Gastrocnemius medialis (tissue), 4 donors: ENCODE data around the gene PPCDC. TPM values are rescaled to one million over a fixed set of nuclear protein-coding genes. Genes with fewer than 3 reads are reported as not detected.

Source experiments
- ATAC-seq, 2 donors: fragments of 150-250 bp; one replicate each; pipeline ENCODE4 v1.9.1; 2016
- DNase-seq, 2 donors: peaks; one replicate each; pipeline ENCODE4 v3.0.0-alpha.2; 2019
- H3K27ac ChIP-seq, 4 donors: fragments of 200-600 bp; sonication (generic); 1 replicate in 1 of 4; 2 replicates in 3 of 4; pipeline ENCODE4 v1.5.1; 2016 to 2018; ENCODE audit warnings: mild to moderate bottlenecking in 2 of 4, moderate library complexity in 1 of 4
- H3K27me3 ChIP-seq, 3 donors: fragments of 200-600 bp; sonication (generic) in 2 of 3; 1 replicate in 1 of 3; 2 replicates in 2 of 3; pipeline versions ENCODE4 v1.5.1 to v1.6.0; 2016 to 2019; ENCODE audit warnings: mild to moderate bottlenecking in 1 of 3, moderate library complexity in 1 of 3
- H3K36me3 ChIP-seq, 2 donors: fragments of 200-600 bp; sonication (generic) in 1 of 2; one replicate each; pipeline ENCODE4 v1.5.1; 2017 to 2018
- H3K4me1 ChIP-seq, 2 donors: fragments of 200-600 bp; sonication (generic) in 1 of 2; one replicate each; pipeline ENCODE4 v1.5.1; 2016 to 2017; ENCODE audit warnings: mild to moderate bottlenecking in 2 of 2
- H3K4me3 ChIP-seq, 4 donors: fragments of 200-600 bp; sonication (generic) in 3 of 4; 1 replicate in 1 of 4; 2 replicates in 3 of 4; pipeline ENCODE4 v1.5.1; 2016 to 2019; ENCODE audit warnings: mild to moderate bottlenecking in 2 of 4
- H3K9me3 ChIP-seq, 3 donors: fragments of 200-600 bp; sonication (generic) in 2 of 3; 1 replicate in 1 of 3; 2 replicates in 2 of 3; pipeline ENCODE4 v1.5.1; 2016 to 2019
- CTCF ChIP-seq, 5 experiments: fragments of 450-650 bp in 3 of 5; fragments of 200-600 bp in 2 of 5; sonication (generic) in 2 of 5; IDR thresholded peaks in 4 of 5; conservative IDR thresholded peaks in 1 of 5; 1 replicate in 4 of 5; 2 replicates in 1 of 5; pipeline ENCODE4 v1.5.1; 2016 to 2019; ENCODE audit warnings: antibody characterized with exemption in 5 of 5, mild to moderate bottlenecking in 3 of 5, moderate library complexity in 3 of 5
- POLR2A ChIP-seq, 2 donors: fragments of 450-650 bp; IDR thresholded peaks; one replicate each; pipeline ENCODE4 v1.6.1; 2017; ENCODE audit warnings: antibody characterized with exemption in 2 of 2, mild to moderate bottlenecking in 2 of 2, moderate library complexity in 2 of 2
- in situ Hi-C, 4 donors: fragments of 200-750 bp; cut with MboI; loops; one replicate each; pipeline versions ENCODE4 v1.15.0 to v1.8.0; 2017; ENCODE audit warnings: low sequenced_read_pairs in 4 of 4
- intact Hi-C: fragments of 100-400 bp; cut with DNase I; formaldehyde crosslinking; loops from one replicate; pipeline ENCODE4 v1.15.1; 2023; ENCODE audit warnings: low total_unique reads
- total RNA-seq, 4 donors: library from RNA; depleted of rRNA; stranded (reverse); fragments of >200 nt; gene quantifications; one replicate each; pipeline versions ENCODE4 v1.1.0 to v1.2.3, GENCODE V29; 2016

The PPCDC gene
- total RNA-seq, 4 donors from 2014 or later = 5.5 to 20.2 (median 11.9) TPM

GRCh38 chr15:75065851-75066509, 42.6 kb downstream of the PPCDC start:
- TF ChIP-seq CTCF (IDR thresholded peaks at IDR 0.05 in 4 of 5, conservative IDR thresholded peaks at IDR 0.05 in 1 of 5) (no peak), POLR2A (IDR thresholded peaks at IDR 0.05) (no peak)
- H3K9me3 ChIP-seq = no peaks in the 10 kb centered on the region
- intact Hi-C loops (no loop called here), in situ Hi-C loops (no loop called here)
- ATAC-seq (no peak), DNase-seq (no peak)
- H3K4me3 ChIP-seq = no peak overlapping the region
- no peaks in the 10 kb centered on the region for H3K27me3 ChIP-seq
- peak overlapping the region in 1 of 4 donors; percentile 43 for H3K27ac ChIP-seq
- H3K4me1 ChIP-seq = peaks cover 0 to 4% of the 10 kb centered on the region in 2 donors
- H3K36me3 ChIP-seq = no peaks in the 10 kb centered on the region

GRCh38 chr15:75067123-75067830, 43.9 kb downstream of the PPCDC start:
- ATAC-seq = no peak
- no peaks in the 10 kb centered on the region for H3K9me3 ChIP-seq
- peaks cover 0 to 4% of the 10 kb centered on the region in 2 donors for H3K4me1 ChIP-seq
- intact Hi-C loops (no loop called here), in situ Hi-C loops (no loop called here)
- TF ChIP-seq CTCF (IDR thresholded peaks at IDR 0.05 in 4 of 5, conservative IDR thresholded peaks at IDR 0.05 in 1 of 5) (no peak), POLR2A (IDR thresholded peaks at IDR 0.05) (no peak)
- DNase-seq = no peak
- H3K36me3 ChIP-seq = no peaks in the 10 kb centered on the region
- H3K27ac ChIP-seq = no peak overlapping the region
- no peaks in the 10 kb centered on the region for H3K27me3 ChIP-seq
- no peak overlapping the region for H3K4me3 ChIP-seq

- Histone ChIP-seq H3K36me3 (no peaks in the 10 kb centered on the region), H3K4me1 (peaks cover 0 to 4% of the 10 kb centered on the region in 2 donors), H3K4me3 (no peak overlapping the region), H3K9me3 (no peaks in the 10 kb centered on the region), H3K27me3 (no peaks in the 10 kb centered on the region), H3K27ac (no peak overlapping the region)
- ATAC-seq = no peak
- TF ChIP-seq POLR2A (IDR thresholded peaks at IDR 0.05) = no peak
- no peak for TF ChIP-seq CTCF (IDR thresholded peaks at IDR 0.05 in 4 of 5, conservative IDR thresholded peaks at IDR 0.05 in 1 of 5)
- in situ Hi-C loops (no loop called here), intact Hi-C loops (no loop called here)
- DNase-seq = no peak
These were observed 45.4 kb downstream of the PPCDC start for GRCh38 chr15:75068748-75069147.

GRCh38 chr15:75069301-75069925, 46.0 kb downstream of the PPCDC start:
- DNase-seq (no peak), ATAC-seq (peak in 1 of 2 donors; percentile 36)
- no peaks in the 10 kb centered on the region for H3K27me3 ChIP-seq
- H3K9me3 ChIP-seq = no peaks in the 10 kb centered on the region
- H3K4me3 ChIP-seq = no peak overlapping the region
- intact Hi-C loops = no loop called here
- H3K4me1 ChIP-seq = peaks cover 0 to 4% of the 10 kb centered on the region in 2 donors
- in situ Hi-C loops = no loop called here
- H3K36me3 ChIP-seq = no peaks in the 10 kb centered on the region
- H3K27ac ChIP-seq = no peak overlapping the region
- TF ChIP-seq POLR2A (IDR thresholded peaks at IDR 0.05) (no peak), CTCF (IDR thresholded peaks at IDR 0.05 in 4 of 5, conservative IDR thresholded peaks at IDR 0.05 in 1 of 5) (no peak)
